Central memory CD8-positive, alpha-beta T cell (primary cell): ENCODE results near the gene TM4SF1.
"Not testable (repeated sequence)": the region's sequence is repeated elsewhere in the genome, so short reads cannot be mapped to it uniquely, and the experiment has no call there.

Source experiments
- ATAC-seq: fragments of 150-1000 bp; cut with Tn5 transposase; replicated peaks from 2 replicates; pipeline ENCODE4 v1.10.0; 2022; ENCODE audit warnings: mild to moderate bottlenecking, moderate FRiP score, moderate number of reproducible peaks; ENCODE audit not compliant: poor library complexity, severe bottlenecking; ENCODE audit errors: extremely low read depth
- DNase-seq, 2 donors: peaks; one replicate each; pipeline ENCODE4 v3.0.0; 2021; ENCODE audit warnings: low spot score in 2 of 2
- H3K27ac Mint-ChIP-seq: one replicate; pipeline ENCODE4 v1.8.0; 2022; ENCODE audit warnings: low read depth, mild to moderate bottlenecking, moderate library complexity, mixed read lengths
- H3K27me3 Mint-ChIP-seq: one replicate; pipeline ENCODE4 v1.8.0; 2022; ENCODE audit warnings: mixed read lengths
- H3K36me3 Mint-ChIP-seq: one replicate; pipeline ENCODE4 v1.8.0; 2022; ENCODE audit warnings: mild to moderate bottlenecking, moderate library complexity, mixed read lengths; ENCODE audit not compliant: insufficient read depth
- H3K4me1 Mint-ChIP-seq: one replicate; pipeline ENCODE4 v1.8.0; 2022; ENCODE audit warnings: mixed read lengths
- H3K4me3 Mint-ChIP-seq: one replicate; pipeline ENCODE4 v1.8.0; 2022; ENCODE audit warnings: mild to moderate bottlenecking, moderate library complexity, mixed read lengths
- H3K9me3 Mint-ChIP-seq: one replicate; pipeline ENCODE4 v1.8.0; 2022; ENCODE audit warnings: mixed read lengths

Gene TM4SF1

DNA sequence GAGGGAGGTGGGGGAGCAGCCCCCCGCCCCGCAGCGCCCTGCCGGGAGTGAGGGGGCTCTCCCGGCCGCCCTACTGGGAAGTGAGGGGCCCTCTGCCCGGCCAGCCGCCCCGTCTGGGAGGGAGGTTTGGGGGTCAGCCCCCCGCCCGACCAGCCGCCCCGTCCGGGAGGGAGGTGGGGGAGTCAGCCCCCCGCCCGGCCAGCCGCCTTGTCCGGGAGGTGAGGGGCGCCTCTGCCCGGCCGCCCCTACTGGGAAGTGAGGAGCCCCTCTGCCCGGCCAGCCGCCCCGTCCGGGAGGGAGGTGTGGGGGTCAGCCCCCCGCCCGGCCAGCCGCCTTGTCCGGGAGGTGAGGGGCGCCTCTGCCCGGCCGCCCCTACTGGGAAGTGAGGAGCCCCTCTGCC lies 2.8 kb upstream of the TM4SF1 start:
- not testable (repeated sequence) for ATAC-seq, H3K9me3 Mint-ChIP-seq, H3K36me3 Mint-ChIP-seq, H3K27ac Mint-ChIP-seq, H3K4me3 Mint-ChIP-seq, DNase-seq, H3K4me1 Mint-ChIP-seq
- peaks cover 37% of the 10 kb centered on the region for H3K27me3 Mint-ChIP-seq

DNA sequence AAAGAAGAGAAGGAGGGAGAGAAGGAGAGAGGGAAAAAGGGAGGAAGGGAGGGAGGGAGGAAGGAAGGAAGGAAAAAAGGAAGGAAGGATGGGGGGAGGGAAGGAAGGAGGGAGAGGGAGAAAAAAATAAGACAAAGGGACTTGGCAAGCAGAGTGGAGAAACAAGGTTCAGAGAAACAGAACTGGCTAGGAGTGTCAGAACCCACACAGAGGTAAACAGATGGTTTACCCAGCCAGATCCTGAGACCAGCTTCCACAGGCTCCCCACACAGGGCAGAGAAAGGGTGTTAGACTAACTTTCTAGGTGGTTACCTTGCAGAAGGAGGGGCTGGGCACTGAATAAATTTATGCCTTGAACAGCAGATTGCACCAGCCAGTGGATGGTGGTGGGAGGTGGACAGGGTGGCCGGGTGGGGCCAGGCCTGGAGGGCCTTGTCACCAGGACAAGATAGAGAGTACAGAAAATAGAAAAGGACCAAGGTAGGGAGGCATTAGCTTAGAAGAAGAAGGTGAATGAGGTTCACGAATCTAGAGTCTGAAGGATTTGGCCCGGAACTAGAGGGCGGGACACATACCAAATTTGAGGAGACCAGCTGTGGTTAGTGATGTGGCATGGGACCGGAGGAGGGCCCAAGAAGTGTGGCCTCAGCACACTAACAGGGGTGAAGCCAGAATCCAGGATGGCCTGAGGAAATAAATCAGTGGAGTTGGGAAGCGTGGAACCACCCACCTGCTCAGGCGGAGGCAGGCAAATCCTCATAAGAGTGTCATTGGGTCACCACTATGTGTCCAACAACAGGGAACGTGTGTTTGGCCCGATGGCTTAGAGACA lies 1.2 kb upstream of the TM4SF1 start:
- H3K9me3 Mint-ChIP-seq, result no peaks in the 10 kb centered on the region
- no peaks in the 10 kb centered on the region for H3K36me3 Mint-ChIP-seq
- peaks cover 37% of the 10 kb centered on the region for H3K27me3 Mint-ChIP-seq
- DNase-seq (no peak), ATAC-seq (no peak)
- H3K4me1 Mint-ChIP-seq, result no peaks in the 10 kb centered on the region
- no peak overlapping the region for H3K4me3 Mint-ChIP-seq
- no peak overlapping the region for H3K27ac Mint-ChIP-seq

DNA sequence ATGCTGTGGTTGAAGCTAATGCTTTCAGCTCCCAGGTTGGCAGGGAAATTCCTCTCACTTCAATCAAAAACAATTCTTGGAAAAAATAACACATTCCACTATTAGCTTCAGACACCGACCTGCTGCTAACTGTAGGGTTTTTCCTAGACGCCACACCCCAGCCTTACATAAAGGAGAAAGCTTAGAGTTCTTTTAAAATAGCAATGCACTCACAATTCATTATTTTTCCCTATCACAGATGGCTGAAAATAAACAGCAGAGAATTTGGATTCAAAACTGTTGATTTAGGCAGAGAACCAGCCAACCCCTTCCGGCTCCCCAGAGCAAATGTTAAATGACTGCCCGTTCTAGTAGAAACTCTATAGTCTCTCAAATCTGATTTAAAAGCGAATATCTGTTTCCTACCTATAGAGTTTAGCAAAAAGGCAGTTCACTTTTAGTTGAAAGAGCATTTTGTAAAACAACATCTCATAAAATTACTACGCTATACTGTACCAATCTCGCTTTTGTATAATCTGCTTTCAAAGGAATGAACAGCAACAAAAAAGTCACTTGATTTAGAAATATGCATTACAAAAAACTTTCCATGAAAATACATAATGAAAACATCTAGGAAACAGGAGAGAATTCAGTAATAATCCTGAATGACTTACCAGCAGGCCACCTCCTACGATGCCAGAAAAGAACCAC lies 586 bp downstream of the TM4SF1 start:
- no peak overlapping the region for H3K27ac Mint-ChIP-seq
- peaks cover 34% of the 10 kb centered on the region for H3K27me3 Mint-ChIP-seq
- no peak for DNase-seq

DNA sequence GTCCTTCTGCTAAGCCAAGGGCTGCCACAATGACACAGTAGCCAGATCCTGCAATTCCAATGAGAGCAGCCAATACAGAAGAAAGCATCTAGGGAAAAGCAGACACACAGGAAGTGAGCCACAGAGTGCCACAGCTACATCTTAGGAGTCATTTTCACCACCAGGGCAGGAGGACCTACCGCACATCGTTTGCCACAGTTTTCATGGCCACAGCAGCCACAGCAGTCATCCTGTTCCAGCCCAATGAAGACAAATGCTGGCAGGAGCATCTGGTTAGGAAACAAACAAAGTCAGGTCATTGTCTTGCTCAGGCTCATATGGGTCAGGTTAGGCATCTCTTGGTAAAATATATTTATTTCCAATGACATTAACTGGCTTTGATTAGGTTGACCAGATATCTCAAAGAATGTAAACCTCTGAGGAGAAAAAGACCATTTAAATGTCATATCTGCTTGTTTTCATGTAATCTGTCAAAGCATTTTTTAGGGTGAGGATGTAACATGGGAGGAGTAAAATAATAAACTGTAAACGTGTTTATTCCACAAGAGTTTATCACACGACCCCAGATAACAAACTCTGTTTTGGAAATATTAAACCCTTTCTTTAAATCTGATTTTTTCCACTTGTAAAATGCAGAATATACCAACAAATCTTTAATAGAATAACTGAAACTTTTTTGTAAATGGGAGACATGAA lies 1.8 kb downstream of the TM4SF1 start:
- Mint-ChIP-seq H3K9me3 (no peaks in the 10 kb centered on the region), H3K4me1 (no peaks in the 10 kb centered on the region), H3K27ac (no peak overlapping the region), H3K36me3 (no peaks in the 10 kb centered on the region), H3K4me3 (no peak overlapping the region), H3K27me3 (peaks cover 34% of the 10 kb centered on the region)
- no peak for DNase-seq
- no peak for ATAC-seq

More for the DNA sequence above, 586 bp downstream of the TM4SF1 start:
- no peaks in the 10 kb centered on the region for H3K9me3 Mint-ChIP-seq
- H3K4me3 Mint-ChIP-seq, result no peak overlapping the region
- H3K36me3 Mint-ChIP-seq, result no peaks in the 10 kb centered on the region
- ATAC-seq, result no peak
- H3K4me1 Mint-ChIP-seq, result no peaks in the 10 kb centered on the region

DNA sequence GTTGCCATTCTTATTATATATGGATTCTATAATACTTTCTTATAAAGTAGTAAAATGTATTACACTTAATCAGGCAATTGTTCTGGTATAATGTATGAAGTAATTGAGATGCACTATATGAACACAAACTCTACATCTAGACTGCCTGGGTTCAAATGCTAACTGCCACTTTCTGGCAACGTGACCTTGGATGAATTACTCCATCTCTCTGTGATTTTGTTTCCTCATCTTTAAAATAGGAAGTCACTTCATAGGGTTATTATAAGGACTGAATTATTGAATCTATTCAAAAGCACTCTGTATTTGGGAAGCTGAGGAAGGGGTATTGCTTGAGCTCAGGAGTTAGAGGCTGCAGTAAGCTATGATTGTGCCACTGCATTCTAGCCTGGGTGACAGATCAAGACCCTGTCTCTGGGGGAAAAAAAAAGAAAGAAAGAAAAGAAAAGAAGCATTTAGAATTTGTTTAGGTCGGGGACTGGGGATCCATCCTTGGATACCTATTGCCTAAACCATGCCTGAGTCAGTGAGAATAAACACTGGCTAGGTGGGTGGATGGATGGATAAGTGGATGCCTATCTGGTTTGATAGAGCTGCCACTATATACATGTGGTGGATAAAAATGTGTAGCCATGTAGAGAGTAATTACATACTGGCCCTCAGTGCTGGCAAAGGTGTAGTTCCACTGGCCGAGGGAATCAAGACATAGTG lies 2.5 kb downstream of the TM4SF1 start:
- Mint-ChIP-seq H3K27ac (no peak overlapping the region), H3K4me1 (no peaks in the 10 kb centered on the region), H3K36me3 (no peaks in the 10 kb centered on the region), H3K27me3 (peaks cover 39% of the 10 kb centered on the region), H3K4me3 (no peak overlapping the region), H3K9me3 (no peaks in the 10 kb centered on the region)
- ATAC-seq (no peak), DNase-seq (no peak)

DNA sequence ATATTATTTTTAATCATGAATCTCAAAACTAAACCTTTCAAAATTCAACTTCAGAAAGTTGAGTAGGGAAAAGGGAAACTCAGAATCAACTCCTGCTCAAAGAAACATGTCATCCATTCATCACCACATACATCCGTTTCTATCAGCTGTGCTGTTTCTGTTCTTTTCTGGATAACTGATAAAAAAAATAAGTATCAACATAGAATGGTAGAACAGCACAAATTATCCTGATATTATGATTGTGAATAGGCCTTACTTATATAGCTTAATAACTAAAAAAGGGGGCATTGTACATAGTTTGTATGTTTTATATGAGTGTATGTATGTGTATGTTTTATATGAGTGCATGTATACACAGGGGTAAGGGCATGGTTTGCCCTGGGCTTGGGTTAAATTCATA lies 3.1 kb downstream of the TM4SF1 start:
- no peak overlapping the region for H3K4me3 Mint-ChIP-seq
- H3K36me3 Mint-ChIP-seq, result no peaks in the 10 kb centered on the region
- no peak for ATAC-seq
- DNase-seq, result no peak
- H3K27me3 Mint-ChIP-seq, result peaks cover 39% of the 10 kb centered on the region
- no peaks in the 10 kb centered on the region for H3K4me1 Mint-ChIP-seq
- H3K9me3 Mint-ChIP-seq, result no peaks in the 10 kb centered on the region
- no peak overlapping the region for H3K27ac Mint-ChIP-seq

DNA sequence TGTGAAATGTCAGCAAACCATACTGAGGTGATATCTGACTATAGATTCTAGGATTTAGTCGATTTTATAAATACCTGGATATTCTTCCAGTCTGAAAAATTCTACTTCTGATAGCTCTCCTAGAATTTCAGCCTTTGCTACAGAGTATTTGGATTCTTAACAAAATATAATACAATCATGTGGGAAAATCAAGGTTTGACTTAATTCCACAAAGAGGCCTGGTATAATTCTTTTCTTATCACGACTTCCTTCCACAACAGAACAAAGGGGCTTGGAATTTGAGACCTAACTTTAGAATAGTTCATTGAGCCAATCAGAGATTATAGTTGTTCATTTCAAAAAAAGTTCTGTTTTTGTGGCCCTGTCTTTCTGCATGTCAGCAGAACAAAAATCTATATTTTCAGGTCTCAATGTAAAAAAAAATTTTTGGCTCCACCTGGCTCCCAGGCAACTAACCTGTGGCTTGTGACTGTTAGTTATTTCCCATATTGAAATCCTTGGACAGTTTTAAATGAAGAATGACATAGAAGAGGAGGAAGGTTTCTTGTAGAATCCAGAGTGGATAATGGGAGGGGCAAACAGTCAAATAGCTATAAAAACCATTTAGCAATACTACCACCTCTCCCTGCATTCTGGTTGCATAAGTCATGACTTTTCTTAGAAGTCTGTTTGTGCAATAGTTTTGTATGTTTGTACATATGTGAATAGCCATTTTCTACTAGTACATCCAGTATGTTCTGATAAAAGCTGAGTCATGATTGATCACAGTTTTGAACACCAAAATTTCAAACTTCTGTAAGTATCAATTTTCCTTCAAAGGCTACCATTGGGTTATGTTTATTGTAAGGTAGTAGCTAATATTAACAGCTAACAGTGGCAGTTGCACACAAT lies 4.0 kb downstream of the TM4SF1 start:
- DNase-seq, result no peak
- Mint-ChIP-seq H3K4me1 (no peaks in the 10 kb centered on the region), H3K36me3 (no peaks in the 10 kb centered on the region), H3K27me3 (peaks cover 33% of the 10 kb centered on the region), H3K27ac (no peak overlapping the region), H3K9me3 (no peaks in the 10 kb centered on the region), H3K4me3 (no peak overlapping the region)
- ATAC-seq, result no peak

DNA sequence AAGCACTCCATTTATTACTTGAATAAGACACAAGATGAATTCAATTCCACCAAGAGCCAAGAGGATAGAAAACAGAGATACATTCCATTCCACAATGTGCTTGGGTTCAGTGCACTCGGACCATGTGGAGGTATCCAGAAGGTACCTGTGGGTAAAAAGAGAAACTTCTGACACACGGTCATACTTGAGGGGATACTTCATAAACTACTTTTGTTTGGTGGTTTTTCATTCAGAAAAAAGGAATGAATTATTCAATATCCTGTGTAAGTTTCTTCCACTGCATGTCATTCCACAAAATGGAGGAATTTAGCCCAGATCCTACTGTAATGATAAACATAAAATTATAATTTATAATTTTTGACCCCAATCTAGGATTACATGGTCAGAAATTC lies 5.7 kb downstream of the TM4SF1 start:
- ATAC-seq, result no peak
- H3K4me3 Mint-ChIP-seq, result no peak overlapping the region
- no peaks in the 10 kb centered on the region for H3K9me3 Mint-ChIP-seq
- no peak overlapping the region for H3K27ac Mint-ChIP-seq
- peaks cover 28% of the 10 kb centered on the region for H3K27me3 Mint-ChIP-seq
- H3K36me3 Mint-ChIP-seq, result no peaks in the 10 kb centered on the region
- no peaks in the 10 kb centered on the region for H3K4me1 Mint-ChIP-seq
- DNase-seq, result no peak

DNA sequence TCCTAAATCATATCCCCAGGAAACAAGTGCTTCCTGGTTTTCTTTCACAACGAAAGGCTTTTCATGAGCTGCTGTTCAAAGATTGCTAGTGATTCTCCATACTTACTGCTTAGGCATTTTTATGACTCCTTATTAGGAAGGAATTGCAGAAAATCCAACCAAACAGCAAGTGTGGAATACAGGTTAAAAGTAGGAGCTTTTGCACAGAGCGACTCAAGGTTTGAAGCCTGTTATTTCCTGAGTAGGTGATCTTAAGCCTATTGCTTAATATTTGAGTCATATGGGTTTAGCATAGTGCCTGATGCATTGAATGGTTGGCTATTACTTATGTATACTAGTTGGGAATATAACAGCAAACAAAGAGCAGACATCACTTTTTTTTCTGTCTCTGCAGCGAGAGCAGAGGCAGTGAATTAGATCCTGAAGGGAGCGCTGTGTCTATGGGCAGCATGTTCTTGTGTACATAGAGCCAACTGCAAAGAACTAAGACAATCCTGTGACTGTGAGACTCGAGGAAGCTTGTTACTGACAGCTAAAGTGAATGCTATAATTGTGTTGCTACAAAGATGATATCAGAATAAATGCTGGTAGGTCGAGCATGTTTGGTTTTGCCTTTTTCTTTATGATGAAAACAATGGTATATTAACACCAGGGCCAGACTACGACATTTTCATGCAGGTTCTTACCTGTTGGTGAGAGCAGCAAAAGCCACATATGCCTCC lies 6.3 kb downstream of the TM4SF1 start:
- no peak overlapping the region for H3K27ac Mint-ChIP-seq
- no peaks in the 10 kb centered on the region for H3K36me3 Mint-ChIP-seq
- ATAC-seq, result no peak
- no peak overlapping the region for H3K4me3 Mint-ChIP-seq
- peaks cover 31% of the 10 kb centered on the region for H3K27me3 Mint-ChIP-seq
- DNase-seq, result no peak
- no peaks in the 10 kb centered on the region for H3K4me1 Mint-ChIP-seq
- H3K9me3 Mint-ChIP-seq, result no peaks in the 10 kb centered on the region

DNA sequence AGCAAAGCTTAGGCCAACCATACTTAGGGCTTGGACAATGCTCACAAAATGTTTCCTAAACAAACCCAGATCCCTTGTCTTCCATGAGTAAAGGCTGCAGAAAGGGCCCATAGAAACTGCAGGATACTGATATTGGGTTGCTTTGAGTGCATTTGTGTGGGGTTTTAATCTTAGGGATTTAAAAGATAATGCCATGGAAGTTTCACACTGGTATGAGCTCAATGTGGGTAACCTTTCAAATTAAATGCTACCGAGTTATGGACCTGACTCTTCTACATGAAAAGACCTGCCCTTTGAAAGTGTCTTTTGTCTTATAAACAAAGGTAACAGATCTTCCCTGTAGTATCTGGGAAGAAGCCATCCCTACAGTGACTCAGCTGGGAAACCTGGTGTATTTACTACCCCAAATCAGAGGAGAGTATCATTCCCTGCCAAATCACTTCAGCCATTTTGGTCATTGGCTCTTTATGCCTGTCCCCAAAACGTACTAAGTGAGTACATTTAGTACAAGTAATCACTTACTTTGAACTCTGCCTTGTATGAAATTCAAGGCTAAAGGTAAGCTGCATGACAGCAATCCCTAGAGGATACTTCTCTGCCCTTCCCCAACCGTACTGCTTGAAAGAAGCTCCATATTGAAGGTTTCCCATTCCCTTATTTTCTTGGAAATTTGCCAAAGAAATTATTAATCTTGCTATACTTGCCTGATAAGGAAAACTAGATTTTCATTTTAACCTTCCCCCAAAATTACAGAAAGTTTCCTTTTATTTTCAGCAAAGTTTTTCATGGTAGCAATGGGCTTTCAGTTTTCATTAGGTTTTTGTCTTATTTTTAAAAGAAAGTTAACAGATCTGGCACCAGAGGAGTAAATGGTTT lies 7.2 kb downstream of the TM4SF1 start:
- H3K4me3 Mint-ChIP-seq, result no peak overlapping the region
- peaks cover 31% of the 10 kb centered on the region for H3K27me3 Mint-ChIP-seq
- DNase-seq, result no peak
- H3K36me3 Mint-ChIP-seq, result no peaks in the 10 kb centered on the region
- no peak for ATAC-seq
- H3K9me3 Mint-ChIP-seq, result no peaks in the 10 kb centered on the region
- no peak overlapping the region for H3K27ac Mint-ChIP-seq
- H3K4me1 Mint-ChIP-seq, result no peaks in the 10 kb centered on the region
